GM19467 (cell line): ENCODE results near the gene RACK1.
"Not testable (repeated sequence)": the region's sequence is repeated elsewhere in the genome, so short reads cannot be mapped to it uniquely, and the experiment has no call there.

Experiments used
- ATAC-seq: cut with Tn5 transposase; IDR thresholded peaks from one replicate; pipeline ENCODE4 v1.9.1; 2021; ENCODE audit warnings: mild to moderate bottlenecking, moderate library complexity; ENCODE audit not compliant: unreplicated experiment

The RACK1 gene

DNA sequence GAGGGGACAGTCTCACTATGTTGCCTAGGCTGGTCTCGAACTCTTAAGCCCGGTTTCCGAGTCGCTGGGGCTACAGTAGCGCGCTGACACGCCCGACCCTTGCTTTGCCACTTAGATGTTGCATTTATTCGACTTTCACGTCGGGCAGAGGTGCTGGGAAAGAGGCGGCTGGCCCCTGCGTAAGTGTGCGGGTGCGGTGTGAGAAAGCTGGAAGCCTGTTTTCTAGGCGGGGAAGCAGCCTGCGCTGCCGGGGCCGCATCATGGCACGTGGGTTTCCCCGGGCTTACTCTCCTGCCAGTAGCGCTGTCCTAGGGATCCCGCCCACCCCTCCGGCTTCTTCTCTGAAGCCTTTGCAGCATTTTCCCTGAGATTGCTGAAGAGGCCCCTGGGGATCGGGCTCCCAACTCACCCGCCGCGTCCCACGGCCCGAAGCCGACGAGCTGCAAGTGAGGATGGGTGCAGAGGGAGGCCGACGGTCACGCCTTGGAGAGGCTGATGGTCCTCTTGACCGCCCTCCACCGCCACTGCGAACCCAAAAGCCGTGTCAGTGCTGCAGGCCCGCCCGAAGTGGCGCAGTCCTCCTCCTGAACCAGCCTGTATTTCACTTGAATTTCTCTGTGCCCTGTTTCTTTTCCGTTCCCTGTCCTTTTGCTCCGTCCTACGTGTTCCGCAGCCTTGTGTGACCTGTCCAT is 26.4 kb downstream of the RACK1 start:
- ATAC-seq = peak; percentile 13

DNA sequence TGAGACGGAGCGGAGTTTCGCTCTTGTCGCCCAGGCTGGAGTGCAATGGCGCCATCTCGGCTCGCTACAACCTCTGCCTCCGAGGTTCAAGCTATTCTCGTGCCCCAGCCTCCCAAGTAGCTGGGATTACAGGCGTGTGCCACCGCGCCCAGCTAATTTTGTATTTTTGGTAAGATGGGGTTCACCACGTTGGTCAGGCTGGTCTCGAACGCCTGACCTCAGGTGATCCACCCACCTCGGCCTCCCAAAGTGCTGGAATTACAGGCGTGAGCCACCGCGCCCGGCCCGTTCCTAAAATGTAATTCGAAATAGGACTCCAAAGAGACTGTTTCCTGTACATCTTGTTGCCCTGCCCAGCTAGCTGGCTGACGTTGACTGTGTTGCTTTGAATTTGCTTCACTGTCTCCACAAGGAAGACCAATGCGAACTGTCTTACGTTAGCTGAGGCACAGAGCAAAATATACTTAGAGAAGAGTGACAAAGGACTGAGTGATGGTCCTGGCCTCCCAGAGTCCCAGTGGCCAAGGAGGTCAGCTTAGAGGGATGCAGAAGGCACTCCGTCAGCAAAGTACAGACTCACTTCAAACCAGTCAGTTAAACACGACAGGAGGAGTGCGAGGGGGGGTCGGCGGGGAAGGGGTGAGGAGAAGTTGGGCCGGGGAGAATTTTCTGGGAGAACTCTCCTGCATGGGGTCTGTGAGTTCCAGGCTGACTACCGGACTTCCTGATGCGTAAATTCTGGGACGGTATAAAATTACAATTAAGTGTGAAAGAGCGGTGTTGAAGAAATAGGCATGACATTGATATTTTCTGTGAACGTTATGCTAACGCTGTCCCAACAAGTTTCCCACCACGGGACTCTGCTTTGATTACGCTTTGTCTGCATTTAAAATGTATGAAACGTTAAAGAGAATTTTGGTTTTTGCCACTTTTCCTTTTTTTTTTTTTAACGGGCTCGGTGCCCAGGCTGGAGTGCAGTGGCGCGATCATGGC is 27.4 kb downstream of the RACK1 start:
- no peak for ATAC-seq

DNA sequence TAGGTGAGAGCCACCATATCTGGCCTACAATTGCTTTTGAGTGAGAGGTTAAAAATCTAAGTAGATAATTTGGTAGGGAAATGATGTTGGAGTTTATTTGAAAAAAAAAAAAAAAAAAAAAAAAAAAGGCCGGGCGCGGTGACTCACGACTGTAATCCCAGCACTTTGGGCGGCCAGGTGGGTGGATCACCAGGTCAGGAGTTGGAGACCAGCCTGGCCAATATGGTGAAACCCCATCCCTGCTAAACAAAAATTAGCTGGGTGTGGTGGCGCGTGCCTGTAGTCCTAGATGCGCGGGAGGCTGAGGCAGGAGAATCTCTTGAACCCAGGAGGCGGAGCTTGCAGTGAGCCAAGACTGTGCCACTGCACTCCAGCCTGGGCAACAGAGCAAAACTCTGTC is 29.5 kb downstream of the RACK1 start:
- not testable (repeated sequence) for ATAC-seq

DNA sequence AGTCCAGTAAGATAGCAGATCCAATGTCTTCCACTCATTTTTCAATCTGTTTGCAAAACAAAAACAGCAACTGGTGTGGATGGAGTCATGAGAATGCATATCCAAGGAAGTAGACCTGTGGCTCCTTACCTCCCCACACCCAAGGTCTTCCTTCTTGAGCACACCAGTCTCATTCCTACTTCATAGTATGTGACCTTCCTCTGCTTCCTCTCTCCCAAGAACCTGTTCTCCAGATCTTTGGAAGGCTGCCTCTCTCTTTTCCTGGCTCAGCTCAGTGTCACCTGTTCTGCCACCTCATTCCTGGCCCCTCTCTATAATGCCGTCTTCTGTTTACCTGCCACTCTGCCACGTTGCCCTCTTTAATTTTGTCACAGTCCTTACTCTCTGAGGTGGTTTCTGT is 30.8 kb downstream of the RACK1 start:
- ATAC-seq = no peak

DNA sequence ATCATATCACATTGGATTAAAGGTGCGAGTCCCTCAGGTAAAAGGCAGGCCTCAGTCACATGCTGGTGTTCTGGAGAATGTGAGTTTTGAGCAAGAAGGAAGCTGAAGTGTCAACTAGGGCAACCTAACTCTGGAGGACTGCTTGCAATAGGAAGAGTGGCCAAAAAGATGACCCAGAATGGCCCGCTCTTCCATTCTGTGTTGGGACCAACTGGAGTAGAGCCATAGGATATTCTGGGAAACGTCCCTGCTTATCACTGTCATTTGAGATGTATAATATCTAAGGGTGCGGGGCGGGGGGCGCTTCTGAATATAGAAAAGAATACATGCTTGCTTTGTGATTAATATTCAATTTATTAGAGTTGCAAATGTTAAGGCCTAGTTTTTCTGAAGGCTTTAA is 31.6 kb downstream of the RACK1 start:
- ATAC-seq = no peak

DNA sequence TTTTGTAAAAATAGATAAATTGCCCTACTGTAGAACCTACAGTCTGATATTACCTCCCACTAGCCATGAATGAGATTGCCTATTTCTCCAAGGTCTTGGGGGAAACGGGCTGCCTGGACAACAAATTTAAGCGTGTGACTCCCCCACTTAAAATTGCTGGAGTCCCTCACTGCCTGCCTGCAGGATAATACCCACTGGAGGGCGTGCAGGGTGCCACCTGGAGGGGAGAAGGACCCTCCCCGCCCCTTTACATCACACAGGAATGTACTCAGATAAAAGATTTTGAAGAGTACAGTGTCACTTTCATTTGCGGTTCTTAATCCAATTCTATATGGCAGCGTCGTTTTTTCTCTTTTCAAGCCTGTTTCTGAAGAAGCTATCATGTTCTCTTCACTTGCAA is 32.5 kb downstream of the RACK1 start:
- ATAC-seq = no peak

DNA sequence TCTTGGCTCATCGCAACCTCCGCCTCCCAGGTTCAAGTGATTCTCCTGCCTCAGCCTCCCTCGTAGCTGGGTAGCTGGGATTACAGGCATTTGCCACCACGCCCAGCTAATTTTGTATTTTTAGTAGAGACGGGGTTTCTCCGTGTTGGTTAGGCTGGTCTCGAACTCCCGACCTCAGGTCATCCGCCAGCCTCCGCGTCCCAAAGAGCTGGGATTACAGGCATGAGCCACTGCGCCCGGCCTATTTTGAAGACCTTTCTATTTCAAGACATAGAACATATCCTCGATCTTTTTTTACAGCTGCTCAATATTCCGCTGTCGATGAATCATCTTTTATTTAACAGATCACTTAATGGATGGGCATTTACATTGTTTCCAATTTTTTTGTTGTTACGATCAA is 33.0 kb downstream of the RACK1 start:
- not testable (repeated sequence) for ATAC-seq

DNA sequence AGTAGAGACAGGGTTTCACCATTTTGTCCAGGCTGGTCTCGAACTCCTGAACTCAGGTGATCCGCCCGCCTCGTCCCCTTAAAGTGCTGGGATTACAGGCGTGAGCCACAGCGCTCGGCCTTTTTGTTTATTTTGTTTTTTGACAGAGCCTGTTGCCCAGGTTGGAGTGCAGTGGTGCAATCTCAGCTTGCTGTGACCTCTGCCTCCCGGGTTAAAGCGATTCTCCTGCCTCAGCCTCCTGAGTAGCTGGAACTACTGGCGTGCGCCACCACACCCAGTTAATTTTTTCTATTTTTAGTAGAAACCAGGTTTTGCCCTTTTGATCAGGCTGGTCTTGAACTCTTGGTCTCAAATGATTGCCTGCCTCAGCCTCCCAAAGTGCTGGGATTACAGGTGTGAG is 33.6 kb downstream of the RACK1 start:
- not testable (repeated sequence) for ATAC-seq

DNA sequence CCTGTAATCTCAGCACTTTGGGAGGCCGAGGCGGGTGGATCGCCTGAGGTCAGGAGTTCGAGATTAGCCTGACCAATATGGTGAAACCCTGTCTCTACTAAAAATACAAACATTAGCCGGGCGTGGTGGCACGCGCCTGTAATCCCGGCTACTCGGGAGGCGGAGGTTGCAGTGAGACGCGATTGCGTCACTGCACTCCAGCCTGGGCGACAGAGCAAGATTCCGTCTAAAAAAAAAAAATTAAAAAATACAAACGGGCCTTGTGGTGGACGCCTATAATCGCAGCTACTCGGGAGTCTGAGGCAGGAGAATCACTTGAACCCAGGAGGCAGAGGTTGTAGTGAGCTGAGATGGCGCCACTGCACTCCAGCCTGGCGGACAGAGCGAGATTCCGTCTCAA is 34.7 kb downstream of the RACK1 start:
- ATAC-seq = not testable (repeated sequence)

DNA sequence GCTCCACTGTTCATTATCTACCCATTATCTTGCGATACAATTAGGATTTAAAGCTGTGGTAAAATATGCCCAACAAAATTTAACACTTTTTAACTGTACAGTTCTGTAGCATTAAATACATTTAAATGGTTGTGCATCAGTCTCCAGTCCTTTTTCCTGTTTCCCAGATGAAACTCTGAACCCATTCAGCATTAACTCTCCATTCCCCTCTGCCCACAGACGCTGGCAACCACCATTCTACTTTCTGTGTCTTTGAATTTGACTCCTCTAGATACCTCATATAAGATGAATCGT is 35.8 kb downstream of the RACK1 start:
- no peak for ATAC-seq

DNA sequence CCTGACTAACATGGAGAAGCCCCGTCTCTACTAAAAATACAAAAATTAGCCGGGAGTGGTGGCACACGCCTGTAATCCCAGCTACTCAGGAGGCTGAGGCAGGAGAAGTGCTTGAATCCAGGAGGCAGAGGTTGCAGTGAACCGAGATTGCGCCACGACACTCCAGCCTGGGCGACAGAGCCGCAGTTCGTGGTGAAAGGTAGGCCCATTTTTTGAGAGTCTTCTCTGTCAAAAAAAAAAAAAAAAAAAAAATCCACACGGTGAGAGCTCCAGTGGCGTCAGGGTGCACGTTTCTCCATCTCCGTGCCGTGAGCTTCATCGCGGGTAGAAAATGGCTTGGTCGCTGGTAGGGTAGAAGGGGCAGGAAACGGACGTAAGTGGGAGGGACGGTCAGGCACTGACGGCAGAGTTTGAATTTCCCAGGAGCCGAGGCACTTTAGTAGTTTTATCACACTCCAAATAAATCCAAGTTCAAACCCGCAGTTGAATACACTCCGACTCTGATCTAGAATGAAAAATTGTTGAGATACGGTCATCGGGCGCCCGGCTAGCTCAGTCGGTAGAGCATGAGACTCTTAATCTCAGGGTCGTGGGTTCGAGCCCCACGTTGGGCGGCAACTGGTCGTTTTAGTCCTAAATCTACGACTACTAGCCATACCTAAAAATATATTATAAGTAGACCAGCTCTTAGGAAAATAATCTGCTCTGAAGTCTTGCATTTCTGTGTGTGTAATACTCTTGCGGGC is 36.3 kb downstream of the RACK1 start:
- ATAC-seq = no peak

DNA sequence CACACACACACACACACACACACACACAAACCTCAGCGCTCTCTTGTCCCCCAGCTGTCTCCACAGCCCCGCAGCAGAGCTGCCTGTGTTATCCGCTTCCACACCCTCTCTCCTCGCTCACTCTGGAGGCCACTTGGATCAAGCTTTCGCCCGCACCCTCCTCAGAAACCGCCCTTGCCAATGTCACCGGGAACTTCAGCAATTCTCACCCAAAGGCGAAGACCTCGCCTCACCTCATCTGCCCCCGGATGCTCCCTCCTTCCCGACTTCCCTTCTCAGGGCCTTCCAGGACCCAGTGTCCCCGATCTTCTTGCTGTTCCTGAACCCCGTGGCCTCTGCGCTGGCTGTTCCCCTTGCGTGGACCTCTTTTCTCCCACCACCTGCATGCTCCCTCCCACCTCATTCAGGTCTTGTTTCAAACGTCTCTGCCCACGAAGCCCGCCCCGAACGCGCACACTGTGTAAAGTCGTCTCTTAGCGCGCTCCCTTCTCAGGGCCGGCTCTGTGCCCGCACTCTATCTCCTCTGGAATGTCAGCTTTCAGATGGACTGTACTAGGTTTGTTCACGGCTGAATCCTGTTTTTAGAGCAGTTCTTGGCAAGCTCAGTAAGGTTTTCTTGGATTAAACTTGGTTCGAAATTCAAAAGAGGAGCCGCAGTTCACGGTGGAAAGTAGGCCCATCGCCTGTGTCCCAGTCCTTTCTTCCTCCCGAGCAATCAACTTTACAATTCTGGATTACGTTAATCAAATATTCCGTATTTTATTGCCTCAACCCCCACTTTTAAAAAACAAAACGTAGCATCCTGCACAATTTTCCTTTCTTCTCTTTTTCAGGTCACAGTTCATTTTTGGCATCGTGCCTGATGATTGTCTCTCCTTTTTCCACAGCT is 37.7 kb downstream of the RACK1 start:
- no peak for ATAC-seq

DNA sequence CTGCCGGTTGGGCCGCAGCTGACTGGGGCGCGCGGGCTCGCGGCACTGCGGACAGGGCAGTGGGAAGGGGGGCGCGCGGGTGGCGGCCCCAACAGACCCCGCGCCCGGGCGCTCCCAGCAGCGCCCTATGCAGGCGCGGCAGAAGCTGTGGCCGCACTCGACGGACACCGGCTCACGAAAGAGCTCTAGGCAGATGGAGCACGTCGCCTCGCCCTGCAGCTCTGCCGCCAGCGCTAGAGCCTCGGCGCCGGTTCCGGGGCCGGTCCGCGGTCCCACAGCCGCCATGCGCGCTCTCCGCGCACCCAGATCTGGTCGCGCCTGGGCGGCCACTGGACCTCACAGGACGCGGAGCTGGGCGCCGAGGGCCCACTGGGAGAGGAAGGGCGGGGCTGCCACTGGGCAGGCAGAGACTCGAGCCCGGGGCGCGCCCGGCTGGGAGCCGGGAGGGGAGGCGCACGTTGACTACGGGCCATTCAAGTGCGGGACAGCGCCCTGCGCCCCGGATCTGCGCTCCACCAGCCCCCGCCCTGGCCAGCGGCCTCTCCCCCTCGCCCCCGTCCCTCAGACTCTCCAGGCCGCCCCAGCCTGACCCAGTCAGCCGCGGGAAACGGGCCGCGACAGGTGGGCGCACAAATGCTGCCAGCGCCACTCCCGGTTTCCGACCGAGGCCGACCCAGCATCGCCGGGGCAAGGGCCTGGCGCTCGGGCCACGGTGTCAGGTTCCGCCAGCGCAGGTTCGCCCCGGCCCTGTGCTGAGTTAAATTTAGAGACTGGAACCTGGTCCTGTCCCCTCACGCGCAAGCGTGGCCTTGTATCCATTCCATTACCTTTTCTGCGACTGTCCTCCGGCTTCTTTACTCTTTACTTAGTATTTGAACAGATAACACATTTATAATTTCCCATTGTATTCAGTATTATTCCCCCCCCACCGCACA is 38.6 kb downstream of the RACK1 start, which contains the start of gene TRIM7:
TSS of gene TRIM7 (minus strand) at position 371 of the 935 bp plus-strand sequence. CDS start at position 285, 86 bp downstream.
- ATAC-seq = no peak

DNA sequence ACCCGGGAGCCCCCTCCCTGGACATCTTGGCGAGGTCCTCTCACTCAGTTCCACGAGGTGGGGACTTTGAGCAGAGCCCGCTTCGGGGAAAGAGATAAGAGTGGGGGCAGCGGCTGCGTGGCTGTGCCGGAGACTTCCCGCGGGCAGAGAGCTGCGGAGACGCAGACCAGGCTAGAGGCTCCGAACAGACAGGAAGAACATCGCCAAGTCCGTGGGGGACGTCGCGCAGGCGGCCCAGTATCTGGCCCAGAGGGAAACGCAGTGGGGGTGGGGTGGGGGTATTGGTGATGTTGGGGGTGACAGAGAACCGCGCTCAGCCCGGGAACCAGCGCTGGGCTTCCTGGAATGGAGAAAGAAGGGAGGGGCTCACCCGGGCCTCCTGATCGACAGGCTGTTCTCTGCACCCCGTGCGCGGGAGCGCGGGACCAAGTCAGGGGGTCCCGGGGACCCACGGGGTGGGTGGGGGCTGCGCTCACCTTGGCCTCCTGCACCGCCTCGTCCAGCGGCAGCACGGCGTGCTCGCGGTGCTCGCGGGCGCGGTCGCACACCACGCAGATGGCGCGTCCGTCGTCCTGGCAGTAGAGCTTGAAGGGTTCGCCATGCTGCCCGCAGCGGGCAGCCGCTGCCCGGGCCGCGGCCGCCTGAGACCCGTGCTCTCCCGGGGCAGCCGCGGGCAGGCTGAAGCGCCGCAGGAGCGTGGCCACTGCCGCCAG is 39.4 kb downstream of the RACK1 start:
- ATAC-seq = no peak

DNA sequence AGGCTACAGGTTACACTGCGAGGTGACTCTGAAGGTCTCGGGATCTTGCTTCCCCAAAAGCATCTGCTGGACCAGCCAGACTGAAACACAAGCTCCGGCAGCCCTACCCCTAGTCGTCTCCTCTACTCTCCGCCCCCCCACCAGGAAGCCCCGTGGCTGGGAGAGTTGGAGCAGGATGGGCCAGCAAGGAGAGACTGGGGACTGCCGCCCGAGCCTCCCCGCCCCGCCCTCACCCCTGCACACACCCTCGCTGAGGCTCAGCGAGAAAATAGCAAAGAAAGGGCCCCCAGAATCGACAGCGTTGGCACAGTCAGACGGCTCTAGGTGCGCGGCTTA is 40.0 kb downstream of the RACK1 start:
- ATAC-seq = no peak

DNA sequence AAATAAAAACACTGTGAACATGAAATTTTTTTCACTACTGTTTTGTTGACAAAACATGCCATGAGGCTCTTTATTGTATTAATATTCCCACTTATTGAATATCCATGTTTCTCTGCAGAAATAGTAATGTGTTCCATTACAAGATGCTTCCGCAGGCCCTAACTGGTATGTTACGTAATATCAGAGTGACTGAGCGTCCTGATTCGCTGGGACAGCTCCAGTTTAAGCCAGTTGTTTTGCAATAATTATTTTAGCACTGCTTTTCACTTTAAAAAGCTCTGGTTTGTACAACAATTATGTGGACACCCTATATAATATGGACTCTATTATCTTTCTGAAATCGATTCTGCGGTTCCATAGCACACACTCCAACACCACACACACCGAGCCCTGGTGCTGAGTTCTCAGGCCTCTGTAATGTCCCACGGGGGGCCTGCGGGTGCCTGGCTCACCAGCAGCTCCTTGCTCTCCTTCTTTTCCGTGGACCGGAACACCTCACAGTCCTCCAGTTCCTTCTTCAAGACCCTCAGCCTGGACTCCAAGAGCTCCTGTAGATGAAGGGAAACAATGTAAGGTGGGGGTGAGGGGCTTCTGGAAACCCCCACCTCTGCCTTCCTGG is 40.5 kb downstream of the RACK1 start:
- ATAC-seq = no peak

DNA sequence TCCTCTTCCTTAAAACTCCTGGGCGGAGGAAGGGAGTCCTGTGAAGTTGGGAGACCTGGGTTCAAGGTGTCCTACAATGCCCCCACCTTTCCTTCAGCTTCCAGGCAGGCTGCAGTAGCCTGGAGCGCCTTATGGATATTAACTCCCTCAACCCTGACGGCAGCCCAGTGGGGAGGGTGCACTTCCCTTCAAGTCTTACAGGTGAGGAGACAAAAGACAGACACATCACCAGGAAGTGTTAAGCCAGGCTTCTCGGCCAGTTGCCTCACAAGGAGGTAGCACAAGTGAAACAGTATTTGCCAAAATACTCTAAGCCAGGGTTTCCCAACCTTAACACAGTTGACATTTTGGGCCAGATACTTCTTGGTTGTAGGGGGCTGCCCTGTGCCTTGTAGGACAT is 42.9 kb downstream of the RACK1 start:
- ATAC-seq = no peak

DNA sequence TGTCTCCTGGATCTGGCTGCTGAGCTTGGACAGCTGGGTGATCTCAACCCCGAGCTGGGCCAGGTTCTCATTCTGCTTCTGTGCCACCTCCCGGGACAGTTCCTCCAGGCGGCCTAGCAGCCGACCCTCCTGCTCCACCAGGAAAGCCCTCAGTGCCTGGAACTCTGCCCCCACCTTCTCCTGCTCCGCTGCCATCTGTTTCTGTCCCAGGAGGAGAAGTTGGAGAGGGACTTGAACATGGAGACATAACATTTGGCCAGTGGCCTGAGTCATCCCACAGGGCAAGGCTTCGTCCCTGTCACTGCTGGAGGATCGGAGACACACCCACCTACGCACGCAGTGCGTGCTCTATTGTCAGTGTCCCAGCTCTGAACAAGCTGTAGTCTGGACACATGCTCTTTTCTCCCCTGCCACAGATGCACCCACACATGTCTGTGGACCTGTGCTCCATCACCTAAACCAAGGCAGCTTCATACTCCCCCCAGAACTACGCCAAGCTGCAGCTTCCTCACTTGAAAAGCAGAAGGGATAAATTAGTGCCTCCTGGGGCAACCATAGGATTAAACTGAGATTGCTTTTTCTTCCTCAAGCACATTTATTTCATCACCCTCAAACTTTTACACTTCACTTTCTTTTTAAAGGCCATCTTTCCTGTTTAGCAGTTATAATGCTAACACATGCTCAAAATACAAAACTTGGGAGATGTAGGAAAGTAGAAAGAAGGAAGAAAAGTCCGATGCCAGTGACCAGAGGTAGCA is 43.6 kb downstream of the RACK1 start:
- no peak for ATAC-seq
